WTC11 (cell line): ENCODE data around the gene CLNK. TPM values are rescaled to one million over a fixed set of nuclear protein-coding genes. Genes with fewer than 3 reads are reported as not detected.
A peak's percentile ranks its signal among the peaks of the same experiment; 100 is the strongest.

Source experiments
- ATAC-seq: fragments of 200-7000 bp; cut with Tn5 transposase; 2 replicates; pipeline ENCODE4 v1.10.0; 2021; ENCODE audit warnings: mild to moderate bottlenecking, moderate library complexity
- CTCF ChIA-PET: fragments of 300-600 bp; sonication (Branson Sonifier 250); formaldehyde crosslinking; loops from one replicate; lab custom pipeline; 2021; ENCODE audit warnings: antibody characterized with exemption; lab: Charles Lee
- POLR2A ChIA-PET: fragments of 350-600 bp; sonication (Branson Sonifier 250); formaldehyde crosslinking; loops from one replicate; lab custom pipeline; 2021; ENCODE audit warnings: antibody characterized with exemption; lab: Charles Lee
- DNase-seq: peaks from one replicate; pipeline ENCODE4 v3.0.0; 2021; ENCODE audit warnings: low spot score
- H3K27ac Mint-ChIP-seq: 2 replicates; pipeline ENCODE4 v1.8.0; 2021; ENCODE audit warnings: mixed read lengths
- H3K27me3 Mint-ChIP-seq: 2 replicates; pipeline ENCODE4 v1.8.0; 2021; ENCODE audit warnings: low read depth, mild to moderate bottlenecking, moderate library complexity, mixed read lengths
- H3K36me3 Mint-ChIP-seq: 2 replicates; pipeline ENCODE4 v1.8.0; 2021; ENCODE audit warnings: mixed read lengths
- H3K4me1 Mint-ChIP-seq: 2 replicates; pipeline ENCODE4 v1.8.0; 2022; ENCODE audit warnings: mixed read lengths
- H3K4me3 Mint-ChIP-seq: 2 replicates; pipeline ENCODE4 v1.8.0; 2021; ENCODE audit warnings: mild to moderate bottlenecking, moderate library complexity, mixed read lengths
- H3K9me3 Mint-ChIP-seq: 2 replicates; pipeline ENCODE4 v1.8.0; 2021; ENCODE audit warnings: mixed read lengths
- ESRRA ChIP-seq: sonication (generic); formaldehyde crosslinking; IDR thresholded peaks from 2 replicates; pipeline ENCODE4 v1.8.1; 2022; ENCODE audit warnings: mild to moderate bottlenecking, missing genetic modification reagents, borderline replicate concordance
- NR1H2 ChIP-seq: sonication (generic); formaldehyde crosslinking; IDR thresholded peaks from 2 replicates; pipeline ENCODE4 v1.9.0; 2021; ENCODE audit warnings: mild to moderate bottlenecking, moderate library complexity, missing genetic modification reagents
- NR3C1 ChIP-seq: sonication (generic); formaldehyde crosslinking; conservative IDR thresholded peaks from 2 replicates; pipeline ENCODE4 v1.8.1; 2023; ENCODE audit warnings: low read depth, mild to moderate bottlenecking, missing genetic modification reagents
- TEAD1 ChIP-seq: sonication (generic); formaldehyde crosslinking; IDR thresholded peaks from 2 replicates; pipeline ENCODE4 v1.8.0; 2022; ENCODE audit warnings: mild to moderate bottlenecking, missing genetic modification reagents
- ZNF232 ChIP-seq: sonication (generic); formaldehyde crosslinking; IDR thresholded peaks from 2 replicates; pipeline ENCODE4 v1.8.0; 2022; ENCODE audit warnings: mild to moderate bottlenecking, missing genetic modification reagents
- ZNF263 ChIP-seq: sonication (generic); formaldehyde crosslinking; IDR thresholded peaks from 2 replicates; pipeline ENCODE4 v1.8.1; 2022; ENCODE audit warnings: low read depth, mild to moderate bottlenecking, moderate library complexity, missing genetic modification reagents
- total RNA-seq: library from RNA; stranded (reverse); gene quantifications from 3 replicates; pipeline ENCODE4 v1.2.3, GENCODE V29; 2021
- TF ChIP-seq, protein P1 (sequence below): sonication (generic); formaldehyde crosslinking; IDR thresholded peaks from 2 replicates; pipeline ENCODE4 v1.8.0; 2022; ENCODE audit warnings: mild to moderate bottlenecking, missing genetic modification reagents
- TF ChIP-seq, protein P2 (sequence below): sonication (generic); formaldehyde crosslinking; IDR thresholded peaks from 2 replicates; pipeline ENCODE4 v1.8.0; 2022; ENCODE audit warnings: mild to moderate bottlenecking, missing genetic modification reagents
- TF ChIP-seq, protein P3 (sequence below): sonication (generic); formaldehyde crosslinking; IDR thresholded peaks from 2 replicates; pipeline ENCODE4 v1.8.0; 2022; ENCODE audit warnings: mild to moderate bottlenecking, missing genetic modification reagents
- TF ChIP-seq, protein P4 (sequence below): fragments of 200-600 bp; IDR thresholded peaks from 2 replicates; pipeline ENCODE4 v1.8.0; 2022; ENCODE audit warnings: antibody characterized with exemption
- TF ChIP-seq, protein P5 (sequence below): fragments of 250-450 bp; sonication (Bioruptor Pico); IDR thresholded peaks from 2 replicates; pipeline ENCODE4 v2.1.2; 2022; ENCODE audit warnings: mild to moderate bottlenecking, moderate library complexity
- TF ChIP-seq, protein P6 (sequence below): sonication (generic); formaldehyde crosslinking; IDR thresholded peaks from 2 replicates; pipeline ENCODE4 v1.8.0; 2022; ENCODE audit warnings: missing genetic modification reagents
- TF ChIP-seq, protein P7 (sequence below): sonication (generic); formaldehyde crosslinking; IDR thresholded peaks from 2 replicates; pipeline ENCODE4 v1.8.1; 2023; ENCODE audit warnings: mild to moderate bottlenecking, missing genetic modification reagents

CLNK gene
- total RNA-seq, 1 experiment from 2014 or later = not detected

DNA sequence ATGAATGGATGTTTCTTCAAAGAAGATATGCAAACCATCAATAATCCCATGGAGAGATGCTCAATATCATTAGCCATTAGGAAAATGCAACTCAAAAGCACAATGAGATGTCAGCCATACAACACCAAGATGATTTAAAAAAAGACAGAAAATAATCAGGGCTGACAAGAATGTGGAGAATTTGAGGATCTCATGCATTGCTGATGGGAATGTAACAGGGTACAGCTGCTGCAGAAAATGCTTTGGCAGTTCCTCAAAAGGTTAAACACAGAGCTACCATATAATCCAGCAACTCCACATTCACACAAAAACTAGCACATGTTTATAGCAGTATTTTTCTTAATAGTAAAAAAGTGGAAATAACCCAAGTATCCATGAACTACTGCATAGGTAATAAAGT, 116.8 kb downstream of the CLNK start (continued):
- TF ChIP-seq, protein P1, sequence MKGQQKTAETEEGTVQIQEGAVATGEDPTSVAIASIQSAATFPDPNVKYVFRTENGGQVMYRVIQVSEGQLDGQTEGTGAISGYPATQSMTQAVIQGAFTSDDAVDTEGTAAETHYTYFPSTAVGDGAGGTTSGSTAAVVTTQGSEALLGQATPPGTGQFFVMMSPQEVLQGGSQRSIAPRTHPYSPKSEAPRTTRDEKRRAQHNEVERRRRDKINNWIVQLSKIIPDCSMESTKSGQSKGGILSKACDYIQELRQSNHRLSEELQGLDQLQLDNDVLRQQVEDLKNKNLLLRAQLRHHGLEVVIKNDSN = no peak

DNA sequence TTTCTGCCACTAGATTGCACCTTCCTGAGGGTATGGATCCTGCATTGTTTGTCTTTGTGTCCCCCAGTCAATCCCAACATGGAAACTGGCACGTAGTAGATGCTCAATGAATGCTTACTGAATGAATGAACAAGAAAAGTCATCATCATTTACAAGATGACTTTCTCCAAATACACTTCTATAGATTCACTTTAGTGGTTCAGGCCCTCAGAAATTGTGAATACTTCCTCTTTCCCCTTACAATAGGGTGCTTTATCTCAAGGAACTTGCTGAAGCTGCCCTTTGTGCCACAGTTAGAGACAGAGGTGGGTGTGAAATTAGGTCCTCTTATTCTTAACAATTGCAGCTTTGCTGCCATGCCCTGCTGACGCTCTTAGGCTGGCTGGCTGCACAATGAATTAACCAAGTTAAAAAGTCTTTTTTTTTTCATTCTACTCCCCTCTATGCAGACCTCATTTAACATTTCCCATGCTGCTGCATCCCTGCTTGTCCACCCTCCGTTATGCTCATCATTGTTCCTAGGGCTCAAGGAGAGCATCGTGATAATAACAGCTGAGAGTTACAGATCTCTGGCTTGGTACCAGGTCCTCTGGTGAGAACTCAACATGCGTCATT, 119.3 kb downstream of the CLNK start:
- H3K4me3 Mint-ChIP-seq = no peak overlapping the region
- H3K27ac Mint-ChIP-seq = no peak overlapping the region
- H3K36me3 Mint-ChIP-seq = peaks cover 36% of the 10 kb centered on the region
- TF ChIP-seq, protein P2, sequence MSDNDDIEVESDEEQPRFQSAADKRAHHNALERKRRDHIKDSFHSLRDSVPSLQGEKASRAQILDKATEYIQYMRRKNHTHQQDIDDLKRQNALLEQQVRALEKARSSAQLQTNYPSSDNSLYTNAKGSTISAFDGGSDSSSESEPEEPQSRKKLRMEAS (CRISPR knock-in tag) = no peak
- TF ChIP-seq, protein P3, sequence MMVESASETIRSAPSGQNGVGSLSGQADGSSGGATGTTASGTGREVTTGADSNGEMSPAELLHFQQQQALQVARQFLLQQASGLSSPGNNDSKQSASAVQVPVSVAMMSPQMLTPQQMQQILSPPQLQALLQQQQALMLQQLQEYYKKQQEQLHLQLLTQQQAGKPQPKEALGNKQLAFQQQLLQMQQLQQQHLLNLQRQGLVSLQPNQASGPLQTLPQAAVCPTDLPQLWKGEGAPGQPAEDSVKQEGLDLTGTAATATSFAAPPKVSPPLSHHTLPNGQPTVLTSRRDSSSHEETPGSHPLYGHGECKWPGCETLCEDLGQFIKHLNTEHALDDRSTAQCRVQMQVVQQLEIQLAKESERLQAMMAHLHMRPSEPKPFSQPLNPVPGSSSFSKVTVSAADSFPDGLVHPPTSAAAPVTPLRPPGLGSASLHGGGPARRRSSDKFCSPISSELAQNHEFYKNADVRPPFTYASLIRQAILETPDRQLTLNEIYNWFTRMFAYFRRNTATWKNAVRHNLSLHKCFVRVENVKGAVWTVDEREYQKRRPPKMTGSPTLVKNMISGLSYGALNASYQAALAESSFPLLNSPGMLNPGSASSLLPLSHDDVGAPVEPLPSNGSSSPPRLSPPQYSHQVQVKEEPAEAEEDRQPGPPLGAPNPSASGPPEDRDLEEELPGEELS = no peak
- TF ChIP-seq NR3C1 = no peak
- TF ChIP-seq, all 79 proteins: peak for 0
- ATAC-seq (no peak), DNase-seq (no peak)
- POLR2A ChIA-PET = no interaction called here
- Mint-ChIP-seq H3K4me1 (no peaks in the 10 kb centered on the region), H3K9me3 (peaks cover 70% of the 10 kb centered on the region), H3K27me3 (peaks cover 2% of the 10 kb centered on the region)
- CTCF ChIA-PET = no interaction called here

DNA sequence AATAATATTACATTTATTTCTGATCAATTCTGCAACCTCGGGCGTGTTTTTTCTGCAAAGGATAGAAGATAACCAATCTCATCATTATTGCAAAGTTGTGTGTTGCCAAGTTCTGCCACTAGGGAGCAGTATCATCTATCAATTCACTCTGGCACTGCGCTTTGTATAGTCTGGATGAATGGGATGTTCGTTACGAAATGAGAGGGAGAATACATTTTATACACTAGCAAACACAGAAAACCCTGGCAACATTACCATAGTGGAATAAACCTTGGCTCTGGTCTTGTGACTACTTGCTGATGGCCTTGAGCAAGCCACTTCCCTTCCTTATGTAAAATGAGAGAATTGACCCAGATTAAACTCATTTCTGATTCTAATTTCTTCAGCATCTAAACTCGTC, 129.9 kb downstream of the CLNK start:
- H3K27ac Mint-ChIP-seq = no peak overlapping the region
- ATAC-seq (peak; percentile 80), DNase-seq (peak; percentile 56)
- CTCF ChIA-PET = no interaction called here
- peaks cover 29% of the 10 kb centered on the region for H3K9me3 Mint-ChIP-seq
- POLR2A ChIA-PET = no interaction called here
- no peak overlapping the region for H3K4me3 Mint-ChIP-seq
- TF ChIP-seq, protein P4, sequence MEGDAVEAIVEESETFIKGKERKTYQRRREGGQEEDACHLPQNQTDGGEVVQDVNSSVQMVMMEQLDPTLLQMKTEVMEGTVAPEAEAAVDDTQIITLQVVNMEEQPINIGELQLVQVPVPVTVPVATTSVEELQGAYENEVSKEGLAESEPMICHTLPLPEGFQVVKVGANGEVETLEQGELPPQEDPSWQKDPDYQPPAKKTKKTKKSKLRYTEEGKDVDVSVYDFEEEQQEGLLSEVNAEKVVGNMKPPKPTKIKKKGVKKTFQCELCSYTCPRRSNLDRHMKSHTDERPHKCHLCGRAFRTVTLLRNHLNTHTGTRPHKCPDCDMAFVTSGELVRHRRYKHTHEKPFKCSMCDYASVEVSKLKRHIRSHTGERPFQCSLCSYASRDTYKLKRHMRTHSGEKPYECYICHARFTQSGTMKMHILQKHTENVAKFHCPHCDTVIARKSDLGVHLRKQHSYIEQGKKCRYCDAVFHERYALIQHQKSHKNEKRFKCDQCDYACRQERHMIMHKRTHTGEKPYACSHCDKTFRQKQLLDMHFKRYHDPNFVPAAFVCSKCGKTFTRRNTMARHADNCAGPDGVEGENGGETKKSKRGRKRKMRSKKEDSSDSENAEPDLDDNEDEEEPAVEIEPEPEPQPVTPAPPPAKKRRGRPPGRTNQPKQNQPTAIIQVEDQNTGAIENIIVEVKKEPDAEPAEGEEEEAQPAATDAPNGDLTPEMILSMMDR = 0 out of 2 replicates have a peak, but pooled peaks have one; percentile 35
- TF ChIP-seq, protein P3 = no peak
- H3K27me3 Mint-ChIP-seq = no peaks in the 10 kb centered on the region; the same call in 1 of the 2 replicates
- 0 out of 2 replicates have a peak, but pooled peaks cover 3% of the 10 kb centered on the region for H3K36me3 Mint-ChIP-seq
- H3K4me1 Mint-ChIP-seq = peaks cover 5% of the 10 kb centered on the region

DNA sequence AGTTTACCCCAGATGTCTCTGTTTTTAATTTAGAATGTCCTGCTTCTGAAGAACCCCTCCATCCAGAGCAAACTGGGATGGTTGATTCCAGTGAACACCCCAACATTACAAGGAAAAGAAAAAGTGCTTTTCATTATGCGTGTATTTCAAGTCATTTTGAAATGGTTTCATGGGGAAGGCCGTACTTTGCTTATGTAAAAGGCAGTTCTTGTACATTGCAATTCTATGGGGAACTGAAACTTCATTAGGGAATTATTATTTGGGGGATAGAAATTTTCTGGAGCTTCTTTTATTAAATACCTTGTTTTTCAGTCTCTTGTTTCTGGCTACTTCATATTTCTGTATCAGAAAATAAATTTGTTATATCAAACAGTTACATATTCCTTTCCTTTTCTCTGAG, 130.4 kb downstream of the CLNK start:
- peaks cover 24% of the 10 kb centered on the region for H3K9me3 Mint-ChIP-seq
- H3K27ac Mint-ChIP-seq = no peak overlapping the region
- ChIA-PET POLR2A (no interaction called here), CTCF (interaction anchor here (1.0 kb wide), 1 partner anchor 396 kb away, joined by 3 read pairs; no protein-coding TSS in a partner anchor)
- no peak for DNase-seq
- no peak for ATAC-seq
- 0 out of 2 replicates have a peak, but pooled peaks cover 3% of the 10 kb centered on the region for H3K36me3 Mint-ChIP-seq
- H3K27me3 Mint-ChIP-seq = no peaks in the 10 kb centered on the region; the same call in 1 of the 2 replicates
- TF ChIP-seq, protein P5, sequence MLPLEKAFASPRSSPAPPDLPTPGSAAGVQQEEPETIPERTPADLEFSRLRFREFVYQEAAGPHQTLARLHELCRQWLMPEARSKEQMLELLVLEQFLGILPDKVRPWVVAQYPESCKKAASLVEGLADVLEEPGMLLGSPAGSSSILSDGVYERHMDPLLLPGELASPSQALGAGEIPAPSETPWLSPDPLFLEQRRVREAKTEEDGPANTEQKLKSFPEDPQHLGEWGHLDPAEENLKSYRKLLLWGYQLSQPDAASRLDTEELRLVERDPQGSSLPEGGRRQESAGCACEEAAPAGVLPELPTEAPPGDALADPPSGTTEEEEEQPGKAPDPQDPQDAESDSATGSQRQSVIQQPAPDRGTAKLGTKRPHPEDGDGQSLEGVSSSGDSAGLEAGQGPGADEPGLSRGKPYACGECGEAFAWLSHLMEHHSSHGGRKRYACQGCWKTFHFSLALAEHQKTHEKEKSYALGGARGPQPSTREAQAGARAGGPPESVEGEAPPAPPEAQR (CRISPR knock-in tag) = no peak
- TF ChIP-seq, protein P6, sequence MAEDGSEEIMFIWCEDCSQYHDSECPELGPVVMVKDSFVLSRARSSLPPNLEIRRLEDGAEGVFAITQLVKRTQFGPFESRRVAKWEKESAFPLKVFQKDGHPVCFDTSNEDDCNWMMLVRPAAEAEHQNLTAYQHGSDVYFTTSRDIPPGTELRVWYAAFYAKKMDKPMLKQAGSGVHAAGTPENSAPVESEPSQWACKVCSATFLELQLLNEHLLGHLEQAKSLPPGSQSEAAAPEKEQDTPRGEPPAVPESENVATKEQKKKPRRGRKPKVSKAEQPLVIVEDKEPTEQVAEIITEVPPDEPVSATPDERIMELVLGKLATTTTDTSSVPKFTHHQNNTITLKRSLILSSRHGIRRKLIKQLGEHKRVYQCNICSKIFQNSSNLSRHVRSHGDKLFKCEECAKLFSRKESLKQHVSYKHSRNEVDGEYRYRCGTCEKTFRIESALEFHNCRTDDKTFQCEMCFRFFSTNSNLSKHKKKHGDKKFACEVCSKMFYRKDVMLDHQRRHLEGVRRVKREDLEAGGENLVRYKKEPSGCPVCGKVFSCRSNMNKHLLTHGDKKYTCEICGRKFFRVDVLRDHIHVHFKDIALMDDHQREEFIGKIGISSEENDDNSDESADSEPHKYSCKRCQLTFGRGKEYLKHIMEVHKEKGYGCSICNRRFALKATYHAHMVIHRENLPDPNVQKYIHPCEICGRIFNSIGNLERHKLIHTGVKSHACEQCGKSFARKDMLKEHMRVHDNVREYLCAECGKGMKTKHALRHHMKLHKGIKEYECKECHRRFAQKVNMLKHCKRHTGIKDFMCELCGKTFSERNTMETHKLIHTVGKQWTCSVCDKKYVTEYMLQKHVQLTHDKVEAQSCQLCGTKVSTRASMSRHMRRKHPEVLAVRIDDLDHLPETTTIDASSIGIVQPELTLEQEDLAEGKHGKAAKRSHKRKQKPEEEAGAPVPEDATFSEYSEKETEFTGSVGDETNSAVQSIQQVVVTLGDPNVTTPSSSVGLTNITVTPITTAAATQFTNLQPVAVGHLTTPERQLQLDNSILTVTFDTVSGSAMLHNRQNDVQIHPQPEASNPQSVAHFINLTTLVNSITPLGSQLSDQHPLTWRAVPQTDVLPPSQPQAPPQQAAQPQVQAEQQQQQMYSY (CRISPR knock-in tag) = no peak
- no peak for TF ChIP-seq NR1H2 (CRISPR knock-in tag)
- TF ChIP-seq ESRRA (CRISPR knock-in tag) = no peak
- no peak for TF ChIP-seq ZNF263 (CRISPR knock-in tag)
- no peak for TF ChIP-seq TEAD1 (CRISPR knock-in tag)
- TF ChIP-seq ZNF232 = no peak
- TF ChIP-seq, protein P7, sequence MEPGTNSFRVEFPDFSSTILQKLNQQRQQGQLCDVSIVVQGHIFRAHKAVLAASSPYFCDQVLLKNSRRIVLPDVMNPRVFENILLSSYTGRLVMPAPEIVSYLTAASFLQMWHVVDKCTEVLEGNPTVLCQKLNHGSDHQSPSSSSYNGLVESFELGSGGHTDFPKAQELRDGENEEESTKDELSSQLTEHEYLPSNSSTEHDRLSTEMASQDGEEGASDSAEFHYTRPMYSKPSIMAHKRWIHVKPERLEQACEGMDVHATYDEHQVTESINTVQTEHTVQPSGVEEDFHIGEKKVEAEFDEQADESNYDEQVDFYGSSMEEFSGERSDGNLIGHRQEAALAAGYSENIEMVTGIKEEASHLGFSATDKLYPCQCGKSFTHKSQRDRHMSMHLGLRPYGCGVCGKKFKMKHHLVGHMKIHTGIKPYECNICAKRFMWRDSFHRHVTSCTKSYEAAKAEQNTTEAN (CRISPR knock-in tag) = no peak
- no peak overlapping the region for H3K4me3 Mint-ChIP-seq
- H3K4me1 Mint-ChIP-seq = peaks cover 5% of the 10 kb centered on the region
